NCI-H187 treated with DMSO at 0.1 percent for 48 hours (cell line): ENCODE results near the gene POLRMT.
A peak's percentile ranks its signal among the peaks of the same experiment; 100 is the strongest.

Experiments
- DNase-seq: peaks from one replicate; lab custom pipeline; 2025; lab: John Stamatoyannopoulos, UW

The POLRMT gene

GRCh38 chr19:577439-578392 is 55.6 kb downstream of the POLRMT start:
- no peak for DNase-seq

DNA sequence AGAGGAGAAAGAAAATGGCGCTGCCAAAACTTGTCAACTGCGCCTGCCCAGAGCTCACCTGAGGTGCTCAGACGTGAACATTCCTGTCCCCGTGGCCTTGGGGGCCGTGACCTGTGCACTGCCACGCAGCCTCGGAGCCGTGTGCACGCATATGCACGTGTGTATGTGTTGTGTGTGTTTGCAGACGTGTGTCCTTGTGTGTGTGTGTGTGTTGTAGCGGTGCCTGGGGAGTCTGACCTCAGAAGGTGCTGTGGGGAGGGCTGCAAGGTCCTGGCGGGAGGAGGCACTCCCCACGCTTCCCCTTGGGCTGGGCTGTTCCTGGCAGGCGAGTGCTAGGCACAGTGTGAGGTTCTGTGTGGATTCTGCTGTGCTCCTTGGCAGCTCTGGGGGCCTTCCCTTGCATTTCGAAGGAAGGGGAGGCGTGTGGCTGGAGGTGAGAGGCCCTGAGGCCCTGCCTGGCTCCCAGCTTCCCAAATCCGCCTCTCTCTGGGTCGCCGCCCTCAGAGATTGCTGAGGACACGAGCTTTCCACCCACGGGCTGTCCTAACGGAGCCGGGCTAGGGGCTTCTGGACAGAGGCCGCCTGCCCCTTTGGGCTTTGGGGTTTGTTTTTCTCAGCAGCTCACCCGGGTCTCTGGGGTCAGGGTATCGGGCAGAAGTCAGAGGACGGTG is 56.4 kb downstream of the POLRMT start:
- DNase-seq = no peak

DNA sequence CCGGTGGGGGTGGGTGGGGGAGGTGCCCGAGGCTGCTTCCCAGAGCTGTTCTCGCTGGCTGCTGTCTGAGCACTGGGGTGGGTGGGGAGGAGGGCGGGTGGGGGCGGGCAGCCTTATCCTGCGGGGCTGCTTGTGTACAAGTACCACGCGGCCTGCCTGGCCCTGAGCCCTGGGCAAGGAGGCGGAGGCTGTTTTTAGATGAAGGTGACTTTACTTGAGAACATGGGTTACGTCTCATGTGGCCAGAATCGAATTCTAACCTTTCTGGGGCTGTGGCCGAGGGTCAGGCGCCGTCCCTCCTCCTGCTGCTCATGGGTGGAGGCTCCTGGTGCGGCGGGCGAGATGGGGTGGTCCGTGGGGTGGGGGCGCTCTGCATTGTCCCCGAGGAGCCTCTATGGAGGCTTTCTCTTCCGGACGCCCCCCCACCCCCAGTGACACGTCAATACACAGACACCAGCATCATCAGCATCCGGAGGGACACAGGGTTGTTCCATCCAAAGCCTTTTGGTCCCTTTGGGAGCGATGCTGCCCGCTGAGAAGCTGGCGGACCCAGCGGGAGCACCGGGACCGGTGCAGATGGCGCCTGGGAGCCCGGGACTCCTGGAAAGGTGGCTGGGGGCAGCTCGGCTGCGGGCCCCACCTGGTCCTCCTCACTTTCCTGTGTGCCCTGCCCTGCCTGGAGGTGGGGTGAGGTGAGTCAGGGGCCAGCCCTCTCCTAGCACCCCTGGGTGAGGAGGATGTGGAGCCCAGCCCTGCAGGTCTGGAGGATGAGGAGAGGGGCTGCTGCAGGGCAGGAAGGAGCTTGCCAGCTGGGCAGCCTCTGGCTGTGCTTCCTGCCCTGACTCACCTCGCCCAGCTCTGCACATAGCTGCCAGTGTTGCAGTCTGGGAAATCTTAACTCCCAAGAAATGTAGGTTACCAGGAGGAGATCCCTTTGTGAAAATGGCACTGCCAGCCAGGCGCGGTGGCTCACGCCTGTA is 57.5 kb downstream of the POLRMT start:
- DNase-seq = no peak

DNA sequence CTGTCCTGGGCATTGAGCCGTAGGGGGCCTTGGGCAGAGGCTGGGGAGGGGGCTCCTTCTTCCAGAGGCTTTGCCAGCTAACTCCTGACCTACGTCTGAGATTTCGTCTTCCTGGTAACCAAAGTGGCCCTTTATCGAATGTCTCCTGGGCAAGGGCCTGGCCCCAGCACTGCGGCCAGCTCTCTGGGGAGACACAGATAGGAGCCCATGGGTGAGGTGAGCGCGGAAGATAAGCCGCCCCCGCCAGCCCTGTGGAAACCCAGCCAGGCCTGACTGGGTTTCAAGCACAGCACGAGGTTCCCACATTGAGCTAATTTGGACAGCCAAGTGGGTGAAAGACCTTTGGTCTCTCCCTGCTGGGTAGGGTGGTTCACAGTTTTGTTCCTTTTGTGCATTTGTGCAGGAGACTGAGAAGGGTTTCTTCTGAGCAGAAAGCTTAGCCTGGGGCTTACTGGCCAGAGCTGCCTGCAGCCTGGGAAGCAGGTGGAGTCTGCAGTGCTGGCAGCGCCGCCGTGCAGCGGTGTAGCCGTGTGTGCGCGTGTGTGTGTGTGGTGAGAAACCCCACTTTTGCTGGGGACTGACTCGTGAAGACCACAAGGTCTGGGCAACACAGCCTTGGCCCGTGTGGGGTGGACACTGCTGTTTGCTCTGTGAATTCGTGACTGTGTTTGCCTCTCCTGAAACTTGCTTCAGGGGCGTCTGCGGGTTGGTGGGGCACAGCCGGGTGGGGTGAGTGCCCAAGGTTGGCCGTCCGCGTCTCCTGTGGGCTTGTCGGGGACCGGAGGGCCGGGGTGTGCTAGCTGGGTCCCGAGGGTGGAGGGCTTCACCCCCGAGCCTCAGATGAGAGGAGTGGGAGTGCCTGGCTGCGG is 58.4 kb downstream of the POLRMT start:
- no peak for DNase-seq

DNA sequence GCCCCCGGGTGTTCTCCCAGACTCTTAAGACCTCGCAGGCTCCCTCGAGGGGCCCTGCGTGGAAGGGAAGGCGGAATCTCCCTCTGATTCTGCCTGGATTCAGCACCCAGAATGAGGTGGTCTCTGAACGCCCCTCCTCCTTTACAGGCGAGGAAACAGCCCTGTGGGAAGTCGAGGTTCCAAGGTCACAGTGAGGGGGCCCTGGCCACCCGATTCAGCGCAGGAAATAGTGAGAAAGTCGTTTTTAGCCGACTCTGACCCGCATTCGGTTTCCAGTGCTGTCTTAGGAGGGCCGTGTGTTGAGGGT is 59.9 kb downstream of the POLRMT start:
- no peak for DNase-seq

GRCh38 chr19:572743-573518 is 60.4 kb downstream of the POLRMT start:
- no peak for DNase-seq

GRCh38 chr19:572140-572742 is 61.1 kb downstream of the POLRMT start, which contains the start of gene BSG:
Gene BSG, plus strand, starts transcription at chr19:572596. Its CDS starts 39 bp downstream, at chr19:572635.
- peak; percentile 76 for DNase-seq

DNA sequence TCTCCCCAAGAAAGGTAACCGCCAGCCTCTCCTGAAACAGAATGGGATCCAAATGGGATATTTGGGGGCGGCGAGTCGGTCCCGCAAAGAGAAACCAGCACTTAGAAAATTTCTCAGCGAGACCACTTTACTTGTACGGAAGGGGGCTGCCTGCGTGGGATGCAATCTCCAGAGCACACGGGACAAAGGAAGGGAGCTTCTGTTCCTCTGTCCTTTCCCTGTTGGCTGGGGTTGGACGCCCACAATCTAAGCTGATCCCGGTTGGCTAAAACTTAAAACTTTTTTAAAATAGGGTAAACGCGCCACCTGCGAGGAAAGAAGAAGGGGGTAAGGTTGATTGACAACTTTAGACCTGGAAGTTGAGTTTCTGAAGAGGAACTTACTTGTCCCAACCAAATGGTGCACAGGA is 61.8 kb downstream of the POLRMT start:
- no peak for DNase-seq

- DNase-seq = peak; percentile 43
Observed at GRCh38 chr19:570937-571565, 62.3 kb downstream of the POLRMT start.

DNA sequence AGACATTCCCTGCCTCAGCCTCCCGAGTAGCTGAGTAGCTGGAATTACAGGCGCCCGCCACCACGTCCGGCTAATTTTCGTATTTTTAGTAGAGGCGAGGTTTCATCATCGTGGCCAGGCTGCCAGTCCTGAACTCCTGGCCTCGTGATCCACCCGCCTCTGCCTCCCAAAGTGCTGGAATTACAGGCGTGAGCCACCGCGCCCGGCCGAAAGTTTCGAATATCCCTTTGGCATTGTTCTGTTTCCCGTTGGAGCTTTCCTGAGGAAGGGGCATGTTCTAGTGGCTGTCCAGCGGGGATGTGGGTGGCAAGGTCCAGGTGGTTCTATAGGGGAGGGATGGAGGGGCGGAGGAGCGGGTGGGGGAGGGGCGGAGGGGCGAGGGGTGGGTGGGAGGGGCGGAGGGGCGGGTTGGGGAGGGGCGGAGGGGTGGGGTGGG is 63.1 kb downstream of the POLRMT start:
- no peak for DNase-seq

- DNase-seq = no peak
Observed at GRCh38 chr19:567296-567900, 65.9 kb downstream of the POLRMT start.
